ENCODE results near the gene RBAK. TPM values are rescaled to one million over a fixed set of nuclear protein-coding genes. Genes with fewer than 3 reads are reported as not detected.

The RBAK gene
- polyA plus RNA-seq, 2 of the 4 experiments (the other 2 are of a cell fraction), result 6.8 to 11.2 TPM

- ChIA-PET CTCF (no interaction called here), POLR2A (no interaction called here)
- no peak overlapping the region for H3K4me2 ChIP-seq
- FAIRE-seq (no peak), ATAC-seq (no peak), DNase-seq (ENCODE audit: low read depth in 1 of 2, low spot score in 1 of 2) (no peak)
- H3K27ac ChIP-seq, result no peak overlapping the region
- no peaks in the 10 kb centered on the region for H3K9me3 ChIP-seq
- WGBS (ENCODE audit: missing lambda C conversion rate), result 83% methylated on average over 9 of the region's 9 CpGs
- no peak overlapping the region for H3K4me3 ChIP-seq
- TF ChIP-seq CEBPB (IDR thresholded peaks at IDR 0.05) (no peak), NFE2L2 (conservative IDR thresholded peaks at IDR 0.05; ENCODE audit: low read length) (no peak), KDM1A (IDR thresholded peaks at IDR 0.05; ENCODE audit: low read depth) (no peak), HOXB5 (CRISPR knock-in tag; IDR thresholded peaks at IDR 0.05) (no peak), FOXS1 (CRISPR knock-in tag; IDR thresholded peaks at IDR 0.05) (no peak), CHD4 (IDR thresholded peaks at IDR 0.05; ENCODE audit: borderline replicate concordance) (no peak), EHMT2 (IDR thresholded peaks at IDR 0.05; ENCODE audit: low read depth) (no peak), SREBF2 (IDR thresholded peaks at IDR 0.05) (no peak), USF2 (IDR thresholded peaks at IDR 0.05) (no peak)
- no peaks in the 10 kb centered on the region for H3K4me1 ChIP-seq
Measured at GRCh38 chr7:5035276-5035675, 10.4 kb upstream of the RBAK start.

- no peaks in the 10 kb centered on the region for H3K9me3 ChIP-seq
- no peak overlapping the region for H3K4me3 ChIP-seq
- no peak overlapping the region for H3K4me2 ChIP-seq
- H3K27ac ChIP-seq, result no peak overlapping the region
- no peaks in the 10 kb centered on the region for H3K4me1 ChIP-seq
- CTCF ChIA-PET, result no interaction called here
- DNase-seq (ENCODE audit: low read depth in 1 of 2, low spot score in 1 of 2) (no peak), ATAC-seq (no peak), FAIRE-seq (no peak)
- POLR2A ChIA-PET, result interaction anchor here (0.6 kb wide), 1 partner anchor 86 kb away, joined by 3 read pairs; no protein-coding TSS in a partner anchor
- no peak for TF ChIP-seq FOSB (CRISPR knock-in tag; IDR thresholded peaks at IDR 0.05)
- TF ChIP-seq HEYL (CRISPR knock-in tag; IDR thresholded peaks at IDR 0.05), result no peak
- TF ChIP-seq BHLHE40 (IDR thresholded peaks at IDR 0.05; ENCODE audit: low read depth, low read length), result no peak
- TF ChIP-seq JUN (IDR thresholded peaks at IDR 0.05), result no peak
- TF ChIP-seq CHD4 (IDR thresholded peaks at IDR 0.05; ENCODE audit: borderline replicate concordance), result no peak
- no peak for TF ChIP-seq PBX3 (IDR thresholded peaks at IDR 0.05)
- TF ChIP-seq EHF (CRISPR knock-in tag; IDR thresholded peaks at IDR 0.05), result no peak
- TF ChIP-seq ELK1 (IDR thresholded peaks at IDR 0.05; ENCODE audit: low read depth, low read length), result no peak
- no peak for TF ChIP-seq ATOH8 (CRISPR knock-in tag; IDR thresholded peaks at IDR 0.05; ENCODE audit: low read depth)
- TF ChIP-seq HMGXB4 (CRISPR knock-in tag; IDR thresholded peaks at IDR 0.05; ENCODE audit: borderline replicate concordance), result no peak
- no peak for TF ChIP-seq CBX8 (IDR thresholded peaks at IDR 0.05)
- TF ChIP-seq JUNB (IDR thresholded peaks at IDR 0.05), result no peak
- no peak for TF ChIP-seq ZFP36 (IDR thresholded peaks at IDR 0.05; ENCODE audit: borderline replicate concordance, partially characterized antibody)
- WGBS (ENCODE audit: missing lambda C conversion rate), result 82% methylated on average over 9 of the region's 9 CpGs
Measured at GRCh38 chr7:5036446-5036845, 9.2 kb upstream of the RBAK start.
